ENCODE measurements around the gene TM4SF18.

- no peak for TF ChIP-seq CTCF (IDR thresholded peaks at IDR 0.05)
- no peak for TF ChIP-seq POLR2A (IDR thresholded peaks at IDR 0.05)
These were observed 52.6 kb downstream of the TM4SF18 start for GRCh38 chr3:149280671-149281349.

Measured in uterus (tissue), 2 donors.